Right ventricle myocardium inferior (tissue), 1 donor: ENCODE data around the gene NKD2. TPM values are rescaled to one million over a fixed set of nuclear protein-coding genes. Genes with fewer than 3 reads are reported as not detected.
"Not testable (repeated sequence)": the region's sequence is repeated elsewhere in the genome, so short reads cannot be mapped to it uniquely, and the experiment has no call there.

Experiments used
- ATAC-seq: fragments of 200-7000 bp; cut with Tn5 transposase; one replicate; pipeline ENCODE4 v1.9.1; 2020; ENCODE audit warnings: mild to moderate bottlenecking, moderate library complexity
- DNase-seq: peaks from one replicate; pipeline ENCODE4 v3.0.0; 2021; ENCODE audit errors: missing footprints
- intact Hi-C: fragments of 100-400 bp; cut with DNase I; formaldehyde crosslinking; loops from one replicate; pipeline ENCODE4 v1.11.0; 2022
- total RNA-seq: library from RNA; stranded (reverse); fragmentation: NEBNext Ultra II Directional; extraction: Animal tissue kit (Norgen Biotek cat#: 25700); gene quantifications from one replicate; pipeline ENCODE4 v1.2.1, GENCODE V29; 2021
- donor health status: DM: no; HTN: yes; CAD: no; lungs with severe emphysema.

The NKD2 gene
- total RNA-seq, 1 donor from 2014 or later: 4.4 TPM

DNA sequence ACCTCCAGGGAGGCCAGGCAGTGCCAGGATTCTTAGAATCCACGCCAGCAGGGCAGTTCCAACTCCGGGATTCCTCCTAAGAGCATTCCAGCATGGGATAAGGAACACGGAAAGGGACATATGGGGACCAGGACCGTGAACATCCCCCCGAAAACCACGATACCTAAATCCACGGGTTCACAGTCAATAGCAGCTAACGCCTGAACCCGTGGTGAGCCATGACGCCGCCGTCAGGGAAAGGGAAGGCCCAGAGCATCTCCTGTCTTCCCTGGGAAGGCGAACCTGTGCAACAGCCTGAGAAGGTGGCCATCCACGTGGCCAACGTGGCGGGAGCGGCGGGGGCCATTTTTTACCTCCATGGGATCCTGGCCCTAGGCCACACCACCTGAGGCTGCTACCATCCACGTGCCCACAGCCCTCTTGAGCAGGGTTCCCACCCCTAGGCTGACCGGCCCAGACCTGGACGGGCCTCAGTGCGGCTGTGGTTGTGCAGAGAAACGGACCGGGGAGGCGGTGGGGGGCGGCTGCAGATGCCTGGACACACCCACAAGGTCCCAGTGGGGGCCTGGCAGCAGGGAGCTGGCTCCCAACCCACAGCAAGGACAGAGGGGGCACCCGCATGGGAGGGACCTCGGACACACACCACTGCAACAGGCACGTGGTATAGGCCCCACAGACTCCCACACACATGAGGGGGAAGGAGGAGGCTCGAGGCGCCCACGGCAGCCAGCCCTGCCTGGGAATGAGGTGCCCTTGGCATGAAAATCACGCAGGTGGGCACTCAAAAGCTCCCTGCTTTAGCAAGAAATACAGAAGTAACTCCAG lies 60.5 kb downstream of the NKD2 start:
- ATAC-seq (peak; percentile 15), DNase-seq (peak; percentile 65)
- intact Hi-C loops: loop anchor here (2.0 kb wide), 1 partner anchor 24 kb away; no protein-coding TSS in a partner anchor

- intact Hi-C loops: loop anchor here (2.0 kb wide), 1 partner anchor 23 kb away; no protein-coding TSS in a partner anchor
- peak; percentile 44 for DNase-seq
- no peak for ATAC-seq
Observed at GRCh38 chr5:1069720-1070088, 61.1 kb downstream of the NKD2 start.

DNA sequence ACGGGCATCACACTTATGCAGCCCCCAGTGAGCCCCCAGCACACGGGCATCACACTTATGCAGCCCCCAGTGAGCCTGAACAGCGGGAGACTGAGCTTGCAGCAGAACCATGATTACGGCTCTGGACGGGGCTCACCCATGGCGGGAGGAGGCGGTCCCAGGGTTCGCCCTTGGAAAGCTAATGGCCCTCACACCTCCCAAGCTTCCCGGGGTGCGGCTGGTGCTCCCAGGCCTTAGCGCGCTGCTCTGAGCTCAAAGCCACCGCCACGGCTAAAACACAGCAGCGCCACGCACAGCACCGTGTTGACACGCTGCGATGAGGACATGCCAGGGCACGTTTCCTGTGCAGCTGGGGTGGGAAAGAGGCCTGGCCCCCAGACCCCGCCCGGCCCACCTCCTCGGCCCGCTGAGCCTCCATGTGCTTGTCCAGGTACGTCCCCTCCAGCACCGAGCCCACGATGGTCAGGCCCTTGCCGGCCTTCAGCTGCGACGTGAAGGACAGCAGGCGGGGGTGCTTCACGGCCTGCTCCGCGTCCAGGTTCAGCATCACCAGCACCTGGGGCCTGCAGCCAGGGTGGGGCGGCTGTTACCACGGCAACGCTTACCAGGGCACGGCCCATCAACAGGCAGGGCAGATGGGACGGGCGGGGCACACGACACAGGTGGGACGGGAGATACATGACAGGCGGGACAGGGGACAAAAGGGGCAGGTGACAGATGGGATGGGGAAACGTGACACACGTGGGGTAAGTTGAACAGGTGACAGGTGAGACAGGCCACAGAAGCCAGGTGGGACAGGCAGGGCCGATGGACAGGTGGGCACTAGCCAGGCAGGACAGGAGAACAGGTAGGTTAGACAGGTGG lies 64.9 kb downstream of the NKD2 start:
- intact Hi-C loops: no loop called here
- ATAC-seq (no peak), DNase-seq (no peak)

DNA sequence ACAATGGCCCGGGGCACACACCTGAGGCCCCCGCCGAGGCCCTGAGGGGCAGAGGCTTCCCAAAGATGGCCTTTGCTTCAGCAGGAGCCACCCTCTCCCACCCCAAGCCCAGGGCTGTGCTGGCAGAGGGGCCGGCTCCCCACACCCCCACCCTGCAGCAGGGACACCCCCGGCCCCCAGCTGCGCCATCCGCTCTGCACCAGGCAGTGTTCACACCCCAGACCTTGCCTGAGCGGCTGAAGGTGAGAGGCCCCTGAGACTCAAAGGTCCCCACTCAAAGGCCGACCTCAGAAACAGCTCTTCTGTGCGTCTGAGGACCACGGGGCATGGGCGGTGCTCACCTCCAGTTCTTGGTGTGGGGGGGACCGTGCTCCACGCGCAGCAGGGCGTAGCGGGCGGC lies 65.6 kb downstream of the NKD2 start:
- intact Hi-C loops: no loop called here
- no peak for DNase-seq
- ATAC-seq: no peak

- intact Hi-C loops: no loop called here
- DNase-seq (no peak), ATAC-seq (no peak)
Observed at GRCh38 chr5:1074816-1075554, 66.4 kb downstream of the NKD2 start.

DNA sequence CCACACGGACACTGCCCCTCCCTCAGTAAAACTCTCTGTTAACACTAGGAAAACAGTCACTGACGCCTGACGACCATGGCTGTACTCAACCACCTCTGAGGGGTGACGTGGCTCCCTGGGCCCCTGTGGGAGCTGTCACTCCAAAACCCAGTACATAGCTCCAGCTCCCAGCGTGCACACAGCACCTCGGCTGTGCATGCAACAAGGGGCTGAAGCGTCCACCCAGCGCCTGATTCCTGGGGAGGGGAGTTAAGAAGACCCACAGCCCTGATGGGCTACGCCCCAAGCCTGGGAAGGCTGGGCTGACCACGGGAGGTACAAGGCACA lies 66.9 kb downstream of the NKD2 start:
- ATAC-seq: no peak
- intact Hi-C loops: no loop called here
- DNase-seq: no peak

DNA sequence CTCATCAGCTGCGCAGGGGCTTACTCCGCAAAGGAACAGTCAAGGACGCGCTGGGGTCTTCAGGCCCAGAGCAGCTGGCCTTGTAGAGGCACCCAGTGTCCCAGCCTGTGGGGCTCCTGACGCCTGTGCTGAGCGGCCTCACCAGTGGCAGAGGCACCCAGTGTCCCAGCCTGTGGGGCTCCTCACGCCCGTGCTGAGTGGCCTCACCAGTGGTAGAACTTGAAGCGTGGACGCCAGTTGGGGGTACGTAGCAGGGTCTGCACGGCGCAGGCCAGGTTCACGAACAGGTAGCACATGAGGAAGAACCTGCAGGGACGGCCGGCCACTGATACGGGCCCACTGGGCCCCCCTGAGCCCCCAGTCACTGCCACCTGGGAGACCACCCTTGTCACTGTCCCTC lies 67.3 kb downstream of the NKD2 start:
- no peak for ATAC-seq
- intact Hi-C loops: no loop called here
- DNase-seq: no peak

GRCh38 chr5:1076406-1076805 lies 67.8 kb downstream of the NKD2 start:
- DNase-seq (no peak), ATAC-seq (no peak)
- intact Hi-C loops: no loop called here

- intact Hi-C loops: no loop called here
- ATAC-seq (no peak), DNase-seq (no peak)
Observed at GRCh38 chr5:1077026-1077425, 68.4 kb downstream of the NKD2 start.

DNA sequence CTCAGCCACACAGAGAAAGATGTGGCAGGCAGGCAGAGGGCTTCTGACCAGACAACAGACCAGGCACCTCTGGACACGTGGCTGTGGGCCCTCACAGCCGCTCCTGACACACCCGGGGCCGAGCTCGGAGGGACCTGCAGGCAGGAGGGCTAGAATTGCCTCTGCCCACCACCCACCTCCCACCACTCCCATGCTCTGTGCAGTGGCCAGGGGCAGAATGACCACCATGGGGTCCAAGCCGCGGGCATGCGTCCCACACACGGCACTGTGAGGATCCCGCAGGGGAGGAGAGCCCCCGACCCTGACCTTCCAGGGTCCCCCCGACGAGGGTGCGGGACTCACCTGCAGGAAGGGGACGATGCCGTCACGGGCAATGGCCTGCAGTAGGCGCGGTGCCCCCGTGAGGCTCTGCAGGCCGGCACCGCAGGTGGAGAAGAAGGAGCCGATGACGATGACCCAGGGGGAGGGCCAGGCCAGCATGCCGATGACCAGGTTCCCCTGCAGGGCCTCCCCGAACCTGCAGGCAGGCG lies 69.0 kb downstream of the NKD2 start:
- intact Hi-C loops: no loop called here
- DNase-seq (no peak), ATAC-seq (no peak)

DNA sequence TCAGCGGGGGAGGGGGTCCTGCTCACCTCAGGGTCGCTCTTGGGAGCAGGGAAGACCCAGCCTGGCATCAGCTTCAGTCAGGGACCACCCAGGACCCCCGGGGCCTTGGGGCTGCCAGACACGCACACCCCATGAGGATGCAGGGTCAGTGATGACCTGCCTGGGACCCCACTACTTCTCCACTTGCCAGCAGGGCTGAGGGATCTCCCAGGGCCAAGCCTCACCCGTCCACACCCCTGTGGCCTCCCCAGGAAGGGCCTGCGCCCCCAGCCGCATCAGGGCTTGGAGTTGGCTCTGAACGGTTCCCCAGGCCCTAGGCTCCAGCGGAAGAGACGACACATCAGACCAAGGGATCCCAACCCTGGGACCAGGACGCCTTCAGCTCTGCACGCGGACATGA lies 69.6 kb downstream of the NKD2 start:
- DNase-seq (no peak), ATAC-seq (no peak)
- intact Hi-C loops: no loop called here

DNA sequence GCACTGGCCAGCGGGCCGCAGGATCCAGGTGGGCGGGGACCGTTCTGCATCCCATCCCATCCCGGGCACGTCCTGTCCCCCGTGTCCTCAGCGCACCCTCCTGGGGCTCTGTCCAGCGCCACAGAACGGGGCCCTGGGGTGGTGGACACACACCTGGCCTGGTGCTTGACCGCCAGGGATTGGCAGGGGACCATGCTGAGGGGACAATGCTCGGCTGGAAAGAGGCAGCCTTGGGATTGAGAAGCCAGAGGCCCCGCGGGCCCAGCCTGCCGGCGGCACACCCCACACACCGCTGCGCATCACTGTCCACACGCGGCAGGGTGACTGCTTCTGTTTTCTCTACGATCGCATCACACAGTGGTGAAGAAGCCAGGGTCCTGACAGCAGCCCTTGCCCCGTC lies 70.2 kb downstream of the NKD2 start:
- intact Hi-C loops: no loop called here
- ATAC-seq: no peak
- no peak for DNase-seq

- no peak for DNase-seq
- intact Hi-C loops: no loop called here
- ATAC-seq: no peak
Observed at GRCh38 chr5:1079486-1079885, 70.9 kb downstream of the NKD2 start.

- intact Hi-C loops: no loop called here
- no peak for DNase-seq
- ATAC-seq: no peak
Observed at GRCh38 chr5:1079961-1080360, 71.4 kb downstream of the NKD2 start.

- peak; percentile 43 for ATAC-seq
- intact Hi-C loops: no loop called here
- no peak for DNase-seq
Observed at GRCh38 chr5:1080432-1080831, 71.8 kb downstream of the NKD2 start.

DNA sequence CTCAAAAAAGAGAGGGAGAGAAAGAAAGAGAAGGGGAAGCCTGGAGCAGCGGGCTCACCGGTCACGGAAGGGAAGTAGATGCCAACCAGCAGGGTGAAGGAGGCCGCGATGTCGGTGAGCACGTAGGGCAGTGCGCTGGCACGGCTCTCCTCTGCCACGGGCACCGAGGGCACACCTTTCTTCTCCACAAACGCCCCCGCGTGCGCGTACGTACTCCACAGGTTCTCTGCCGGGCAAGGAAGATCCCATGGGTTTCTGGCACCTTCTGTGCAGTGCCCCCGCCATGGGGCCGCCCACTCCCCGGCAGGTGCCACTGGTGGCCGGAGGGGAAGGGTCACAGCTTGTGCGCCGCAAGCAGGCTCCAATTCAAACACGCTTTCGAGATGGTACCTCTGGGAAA lies 72.9 kb downstream of the NKD2 start:
- ATAC-seq (no peak), DNase-seq (no peak)
- intact Hi-C loops: no loop called here

DNA sequence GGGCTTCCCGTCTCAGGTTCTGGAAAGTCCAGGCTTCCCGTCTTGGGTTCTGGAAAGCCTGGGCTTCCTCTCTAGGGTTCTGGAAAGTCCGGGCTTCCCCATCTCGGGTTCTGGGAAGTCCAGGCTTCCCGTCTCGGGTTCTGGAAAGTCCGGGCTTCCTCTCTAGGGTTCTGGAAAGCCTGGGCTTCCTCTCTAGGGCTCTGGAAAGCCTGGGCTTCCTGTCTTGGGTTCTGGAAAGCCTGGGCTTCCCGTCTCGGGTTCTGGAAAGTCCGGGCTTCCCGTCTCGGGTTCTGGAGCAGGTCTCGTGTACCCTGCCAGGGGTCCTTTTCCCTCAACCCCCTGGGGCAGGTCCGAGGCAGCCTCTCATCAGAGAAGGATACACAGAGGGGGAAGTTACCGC lies 74.4 kb downstream of the NKD2 start:
- ATAC-seq, intact Hi-C loops, DNase-seq: not testable (repeated sequence)

- DNase-seq: no peak
- intact Hi-C loops: no loop called here
- no peak for ATAC-seq
Observed at GRCh38 chr5:1083823-1084605, 75.4 kb downstream of the NKD2 start.

- intact Hi-C loops: no loop called here
- DNase-seq (no peak), ATAC-seq (no peak)
Observed at GRCh38 chr5:1085391-1085790, 76.8 kb downstream of the NKD2 start.
